Endodermal cell (in vitro differentiated cells): ENCODE measurements around the gene KIF17. TPM values are rescaled to one million over a fixed set of nuclear protein-coding genes. Genes with fewer than 3 reads are reported as not detected.

Source experiments
- DNase-seq: peaks from one replicate; pipeline ENCODE4 v3.0.0-alpha.2; 2017
- H3K27ac ChIP-seq: 2 replicates; pipeline ENCODE4 v1.5.1; 2013; ENCODE audit warnings: mild to moderate bottlenecking, low read depth, low read length, moderate library complexity
- H3K27me3 ChIP-seq: 2 replicates; pipeline ENCODE4 v1.6.1; 2013; ENCODE audit warnings: mild to moderate bottlenecking, low read length, moderate library complexity; ENCODE audit not compliant: insufficient read depth, control insufficient read depth, poor library complexity, severe bottlenecking
- H3K36me3 ChIP-seq: 2 replicates; pipeline ENCODE4 v1.7.0; 2013; ENCODE audit warnings: mild to moderate bottlenecking, low read length, moderate library complexity; ENCODE audit not compliant: control insufficient read depth, insufficient read depth
- H3K4me1 ChIP-seq: one replicate; pipeline ENCODE4 v1.7.0; 2013; ENCODE audit warnings: low read length; ENCODE audit not compliant: control insufficient read depth, insufficient read depth
- H3K4me3 ChIP-seq: 2 replicates; pipeline ENCODE4 v1.5.1; 2013; ENCODE audit warnings: mild to moderate bottlenecking, low read length, moderate library complexity
- H3K9ac ChIP-seq: 2 replicates; pipeline ENCODE4 v1.6.1; 2013; ENCODE audit warnings: mild to moderate bottlenecking, low read length, moderate library complexity; ENCODE audit not compliant: poor library complexity, severe bottlenecking; ENCODE audit errors: extremely low read depth
- H3K9me3 ChIP-seq: 2 replicates; pipeline ENCODE4 v1.6.1; 2013; ENCODE audit warnings: mild to moderate bottlenecking, low read length, moderate library complexity; ENCODE audit not compliant: control insufficient read depth
- H3K27ac Mint-ChIP-seq: 2 replicates; pipeline ENCODE4 v1.8.0; 2020; ENCODE audit warnings: mixed read lengths
- H3K27me3 Mint-ChIP-seq: 2 replicates; pipeline ENCODE4 v1.8.0; 2021; ENCODE audit warnings: mild to moderate bottlenecking, mixed read lengths; ENCODE audit not compliant: insufficient read depth
- H3K36me3 Mint-ChIP-seq: 2 replicates; pipeline ENCODE4 v1.8.0; 2020; ENCODE audit warnings: low read depth, mixed read lengths
- H3K4me1 Mint-ChIP-seq: 2 replicates; pipeline ENCODE4 v1.8.0; 2020; ENCODE audit warnings: mixed read lengths
- H3K4me3 Mint-ChIP-seq: 2 replicates; pipeline ENCODE4 v1.8.0; 2020; ENCODE audit warnings: mild to moderate bottlenecking, moderate library complexity, mixed read lengths
- H3K9me3 Mint-ChIP-seq: 2 replicates; pipeline ENCODE4 v1.8.0; 2020; ENCODE audit warnings: mild to moderate bottlenecking, mixed read lengths
- CTCF ChIP-seq: fragments of 200-600 bp; sonication (generic); conservative IDR thresholded peaks from 2 replicates; pipeline ENCODE4 v1.5.0; 2021; ENCODE audit warnings: antibody characterized with exemption, mild to moderate bottlenecking
- WGBS, 2 experiments: methylation state at CpG; one replicate each; pipeline versions ENCODE4 v1.1.5 to v1.1.7; 2013; ENCODE audit warnings: missing lambda C conversion rate in 2 of 2, mixed read lengths in 1 of 2; ENCODE audit not compliant: insufficient coverage in 1 of 2, insufficient read length in 1 of 2; 5-methylcytosine and 5-hydroxymethylcytosine counted together
- total RNA-seq, 2 donors: library from RNA; stranded (reverse); fragmentation: NEBNext Ultra II Directional in 1 of 2; extraction: Animal tissue kit (Norgen Biotek cat#: 25700) in 1 of 2; gene quantifications; 2 replicates in 1 of 2; 3 replicates in 1 of 2; pipeline ENCODE4 v1.2.1, GENCODE V29; 2021

KIF17 gene
- total RNA-seq, 2 donors from 2014 or later = 4.2 to 8.0 TPM

GRCh38 chr1:20726118-20726911, 8.5 kb upstream of the KIF17 start:
- Histone ChIP-seq H3K9ac (no peak overlapping the region), H3K36me3 (no peaks in the 10 kb centered on the region), H3K4me1 (no peaks in the 10 kb centered on the region), H3K9me3 (no peaks in the 10 kb centered on the region), H3K27me3 (peaks cover 24% of the 10 kb centered on the region), H3K4me3 (no peak overlapping the region), H3K27ac (no peak overlapping the region)
- WGBS, 2 experiments = 93 to 99% methylated on average over 12 to 25 of the region's 25 CpGs
- H3K27me3 Mint-ChIP-seq = peaks cover 33% of the 10 kb centered on the region
- H3K27ac Mint-ChIP-seq = no peak overlapping the region
- DNase-seq = peak; percentile 40
- no peaks in the 10 kb centered on the region for H3K36me3 Mint-ChIP-seq
- TF ChIP-seq CTCF = no peak
- H3K9me3 Mint-ChIP-seq = no peaks in the 10 kb centered on the region
- peaks cover 8% of the 10 kb centered on the region for H3K4me1 Mint-ChIP-seq
- no peak overlapping the region for H3K4me3 Mint-ChIP-seq

DNA sequence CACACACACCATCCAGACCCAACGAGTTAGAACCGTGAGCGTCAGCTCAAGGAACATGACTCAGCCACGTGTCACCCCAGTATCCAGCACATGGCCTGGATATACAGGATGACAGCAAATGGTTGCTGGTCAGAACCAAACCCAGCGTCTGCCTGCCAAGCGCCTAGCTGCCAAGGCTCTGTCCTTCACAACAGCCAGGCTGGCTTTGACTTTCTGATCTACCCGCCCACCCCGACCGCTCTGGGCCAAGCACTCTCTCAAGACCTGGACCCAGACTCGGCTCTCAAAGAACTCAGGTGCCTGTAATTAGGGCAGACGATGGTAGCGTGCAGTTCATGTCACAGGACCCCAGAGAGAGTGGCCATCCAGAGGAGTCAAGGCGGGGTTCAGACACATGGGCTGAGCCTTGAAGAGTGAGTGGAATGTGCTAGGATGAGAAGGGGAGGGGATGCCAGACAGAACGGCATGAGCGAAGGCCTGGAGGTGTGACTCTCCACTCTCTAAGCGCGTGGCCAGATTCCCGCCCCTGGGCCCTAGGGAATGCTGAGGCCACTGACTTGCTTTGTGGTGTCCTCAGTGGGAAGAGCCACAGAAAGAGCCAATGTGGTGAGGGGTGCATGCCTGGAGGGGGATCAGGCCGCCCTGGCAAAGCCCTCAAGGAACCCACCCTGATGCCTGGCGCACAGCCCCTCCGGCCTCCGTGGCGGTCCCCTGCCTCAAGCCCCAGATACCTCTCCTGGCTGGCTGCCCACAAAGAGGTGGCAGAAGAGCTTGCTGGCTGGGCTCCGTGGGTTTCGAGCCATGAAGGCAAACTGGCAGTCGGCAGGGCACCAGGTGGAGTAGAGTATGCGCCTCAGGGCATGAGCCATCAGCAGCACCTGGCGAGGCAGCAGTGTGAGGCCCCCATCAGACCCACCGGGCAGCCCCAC, 7.6 kb upstream of the KIF17 start:
- Histone ChIP-seq H3K4me3 (no peak overlapping the region), H3K9me3 (no peaks in the 10 kb centered on the region), H3K4me1 (no peaks in the 10 kb centered on the region), H3K27me3 (peaks cover 16% of the 10 kb centered on the region), H3K36me3 (no peaks in the 10 kb centered on the region), H3K9ac (no peak overlapping the region), H3K27ac (no peak overlapping the region)
- H3K27ac Mint-ChIP-seq = no peak overlapping the region
- WGBS, 2 experiments = 92 to 97% methylated on average over 20 to 29 of the region's 29 CpGs
- peaks cover 25% of the 10 kb centered on the region for H3K27me3 Mint-ChIP-seq
- H3K4me1 Mint-ChIP-seq = peaks cover 8% of the 10 kb centered on the region
- peak; percentile 56 for DNase-seq
- H3K36me3 Mint-ChIP-seq = no peaks in the 10 kb centered on the region
- H3K9me3 Mint-ChIP-seq = no peaks in the 10 kb centered on the region
- no peak overlapping the region for H3K4me3 Mint-ChIP-seq
- no peak for TF ChIP-seq CTCF

GRCh38 chr1:20724364-20725188, 6.8 kb upstream of the KIF17 start:
- DNase-seq = peak; percentile 26
- Mint-ChIP-seq H3K27ac (no peak overlapping the region), H3K4me1 (peaks cover 8% of the 10 kb centered on the region), H3K9me3 (no peaks in the 10 kb centered on the region), H3K4me3 (no peak overlapping the region), H3K36me3 (no peaks in the 10 kb centered on the region), H3K27me3 (peaks cover 21% of the 10 kb centered on the region)
- no peaks in the 10 kb centered on the region for H3K9me3 ChIP-seq
- H3K9ac ChIP-seq = no peak overlapping the region
- 93 to 97% methylated on average over 9 to 17 of the region's 17 CpGs for WGBS, 2 experiments
- H3K27ac ChIP-seq = no peak overlapping the region
- H3K36me3 ChIP-seq = no peaks in the 10 kb centered on the region
- TF ChIP-seq CTCF = no peak
- peaks cover 15% of the 10 kb centered on the region for H3K27me3 ChIP-seq
- no peak overlapping the region for H3K4me3 ChIP-seq
- H3K4me1 ChIP-seq = no peaks in the 10 kb centered on the region
